ENCODE measurements around the gene TNFRSF1A. TPM values are rescaled to one million over a fixed set of nuclear protein-coding genes. Genes with fewer than 3 reads are reported as not detected.

TNFRSF1A gene
- total RNA-seq, 2 experiments from 2014 or later = 16.3 to 19.2 TPM

DNA sequence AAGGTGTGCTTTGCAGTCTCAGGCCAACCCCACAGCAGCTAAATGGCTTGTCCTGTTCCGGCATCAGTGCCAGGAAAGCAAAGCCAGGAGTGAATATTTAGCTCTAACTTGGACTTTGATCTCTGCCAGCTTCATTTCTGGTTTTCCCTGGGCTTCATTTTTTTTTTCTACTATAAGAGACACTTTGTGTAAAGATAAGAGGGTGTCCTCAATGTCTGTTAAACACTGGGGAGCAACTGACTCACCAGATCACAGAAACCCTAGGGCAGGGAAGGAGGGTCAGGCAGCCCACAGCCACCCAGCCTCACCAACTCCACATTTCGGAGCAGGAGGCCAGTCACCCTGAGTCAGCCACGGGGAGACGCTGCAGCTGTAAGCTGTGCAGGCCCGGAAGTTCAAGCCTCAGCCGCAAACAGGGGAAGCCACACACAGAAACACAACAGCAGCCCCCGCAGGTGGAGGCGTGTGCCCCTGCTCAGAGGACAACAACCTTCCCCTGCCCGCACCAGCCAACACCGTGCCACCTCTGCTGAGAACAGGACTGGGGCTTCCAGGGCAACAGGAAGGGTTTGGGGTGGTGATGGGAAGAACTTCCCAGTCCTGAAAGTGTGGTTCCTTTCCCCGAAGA, 6.3 kb downstream of the TNFRSF1A start:
- Mint-ChIP-seq H3K4me1 (ENCODE audit: low read depth) (peaks cover 8% of the 10 kb centered on the region), H3K36me3 (ENCODE audit: low read depth) (peaks cover 50% of the 10 kb centered on the region), H3K9me3 (no peaks in the 10 kb centered on the region), H3K4me3 (no peak overlapping the region), H3K27me3 (no peaks in the 10 kb centered on the region), H3K27ac (no peak overlapping the region)
- Histone ChIP-seq H3K4me1 (ENCODE audit: insufficient read depth, low read length) (peaks cover 86% of the 10 kb centered on the region), H3K27me3 (ENCODE audit: control insufficient read depth in 1 of 2, insufficient read depth in 2 of 2, low read length in 2 of 2) (no peaks in the 10 kb centered on the region), H3K4me3 (ENCODE audit: low read length) (peak overlapping the region; percentile 100), H3K27ac (ENCODE audit: low read depth in 1 of 2, low read length in 2 of 2) (peak overlapping the region; percentile 80 to 90), H3K36me3 (ENCODE audit: insufficient read depth, low read length) (peaks cover 45% of the 10 kb centered on the region), H3K9me3 (ENCODE audit: control insufficient read depth in 1 of 2, insufficient read depth in 1 of 2, low read length in 2 of 2) (no peaks in the 10 kb centered on the region)
- TF ChIP-seq, protein P1, sequence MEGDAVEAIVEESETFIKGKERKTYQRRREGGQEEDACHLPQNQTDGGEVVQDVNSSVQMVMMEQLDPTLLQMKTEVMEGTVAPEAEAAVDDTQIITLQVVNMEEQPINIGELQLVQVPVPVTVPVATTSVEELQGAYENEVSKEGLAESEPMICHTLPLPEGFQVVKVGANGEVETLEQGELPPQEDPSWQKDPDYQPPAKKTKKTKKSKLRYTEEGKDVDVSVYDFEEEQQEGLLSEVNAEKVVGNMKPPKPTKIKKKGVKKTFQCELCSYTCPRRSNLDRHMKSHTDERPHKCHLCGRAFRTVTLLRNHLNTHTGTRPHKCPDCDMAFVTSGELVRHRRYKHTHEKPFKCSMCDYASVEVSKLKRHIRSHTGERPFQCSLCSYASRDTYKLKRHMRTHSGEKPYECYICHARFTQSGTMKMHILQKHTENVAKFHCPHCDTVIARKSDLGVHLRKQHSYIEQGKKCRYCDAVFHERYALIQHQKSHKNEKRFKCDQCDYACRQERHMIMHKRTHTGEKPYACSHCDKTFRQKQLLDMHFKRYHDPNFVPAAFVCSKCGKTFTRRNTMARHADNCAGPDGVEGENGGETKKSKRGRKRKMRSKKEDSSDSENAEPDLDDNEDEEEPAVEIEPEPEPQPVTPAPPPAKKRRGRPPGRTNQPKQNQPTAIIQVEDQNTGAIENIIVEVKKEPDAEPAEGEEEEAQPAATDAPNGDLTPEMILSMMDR (IDR thresholded peaks at IDR 0.05) = peak; percentile 76
- ChIA-PET CTCF (interaction anchor here (0.5 to 4.2 kb wide), 16 partner anchors 10 to 202 kb away, joined by 3 to 30 read pairs (median 5); partner anchors contain the start of genes LTBR and VAMP1), POLR2A (interaction anchor here (0.6 to 6.3 kb wide), 24 partner anchors 8 to 388 kb away, joined by 3 to 58 read pairs (median 5); partner anchors contain the start of genes COPS7A, TAPBPL, VAMP1 and ZNF384)
- ATAC-seq (ENCODE audit: poor library complexity) (peak; percentile 77), DNase-seq (peak; percentile 68 to 92 (median 82))
- intact Hi-C loops (cut with DNase I, micrococcal nuclease) = loop anchor here (1.0 to 2.0 kb wide), 6 partner anchors 13 to 203 kb away; no protein-coding TSS in a partner anchor

DNA sequence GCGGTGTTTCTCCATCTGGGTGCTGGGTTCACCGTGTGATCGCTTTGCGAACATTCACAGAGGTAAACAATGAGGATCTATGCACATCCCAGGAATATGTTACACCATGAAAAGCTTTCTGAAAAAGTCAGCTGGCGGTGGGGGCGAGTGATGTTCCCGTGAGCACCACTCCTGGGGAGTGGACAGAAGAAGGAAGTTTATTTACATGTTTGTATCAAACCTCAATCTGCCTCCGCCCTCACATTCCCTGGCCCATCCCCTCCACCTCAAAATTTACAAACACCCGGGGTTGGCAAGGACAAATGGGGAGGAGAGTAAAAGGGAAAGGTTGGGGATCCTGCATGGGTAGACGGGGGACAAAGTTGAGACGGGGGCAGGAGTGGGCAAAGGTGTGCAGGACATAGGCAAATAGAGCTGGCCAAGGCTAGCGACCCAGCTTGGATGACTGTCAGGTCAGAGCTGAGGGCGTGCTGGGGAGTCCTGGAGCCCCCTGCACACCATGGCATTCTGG, 6.9 kb downstream of the TNFRSF1A start:
- DNase-seq = no peak
- Mint-ChIP-seq H3K9me3 (no peaks in the 10 kb centered on the region), H3K4me3 (no peak overlapping the region), H3K36me3 (ENCODE audit: low read depth) (peaks cover 56% of the 10 kb centered on the region), H3K4me1 (ENCODE audit: low read depth) (peaks cover 10% of the 10 kb centered on the region), H3K27me3 (no peaks in the 10 kb centered on the region), H3K27ac (no peak overlapping the region)
- ATAC-seq (ENCODE audit: poor library complexity) = no peak
- Histone ChIP-seq H3K4me3 (ENCODE audit: low read length) (peak overlapping the region; percentile 100), H3K9me3 (ENCODE audit: control insufficient read depth in 1 of 2, insufficient read depth in 1 of 2, low read length in 2 of 2) (no peaks in the 10 kb centered on the region), H3K27ac (ENCODE audit: low read depth in 1 of 2, low read length in 2 of 2) (peak overlapping the region; percentile 80 to 90), H3K4me1 (ENCODE audit: insufficient read depth, low read length) (peaks cover 85% of the 10 kb centered on the region), H3K27me3 (ENCODE audit: control insufficient read depth in 1 of 2, insufficient read depth in 2 of 2, low read length in 2 of 2) (no peaks in the 10 kb centered on the region), H3K36me3 (ENCODE audit: insufficient read depth, low read length) (peaks cover 51% of the 10 kb centered on the region)
- ChIA-PET POLR2A (interaction anchor here (0.6 to 6.3 kb wide), 20 partner anchors 9 to 389 kb away, joined by 3 to 58 read pairs (median 4); partner anchors contain the start of genes COPS7A, TAPBPL, VAMP1 and ZNF384), CTCF (interaction anchor here (0.6 to 4.2 kb wide), 12 partner anchors 9 to 136 kb away, joined by 3 to 30 read pairs (median 6); partner anchors contain the start of genes LTBR and VAMP1)
- intact Hi-C loops (cut with DNase I, micrococcal nuclease) = loop anchor here (1.0 to 2.0 kb wide), 5 partner anchors 32 to 204 kb away; no protein-coding TSS in a partner anchor
- TF ChIP-seq, protein P1 (IDR thresholded peaks at IDR 0.05) = no peak

DNA sequence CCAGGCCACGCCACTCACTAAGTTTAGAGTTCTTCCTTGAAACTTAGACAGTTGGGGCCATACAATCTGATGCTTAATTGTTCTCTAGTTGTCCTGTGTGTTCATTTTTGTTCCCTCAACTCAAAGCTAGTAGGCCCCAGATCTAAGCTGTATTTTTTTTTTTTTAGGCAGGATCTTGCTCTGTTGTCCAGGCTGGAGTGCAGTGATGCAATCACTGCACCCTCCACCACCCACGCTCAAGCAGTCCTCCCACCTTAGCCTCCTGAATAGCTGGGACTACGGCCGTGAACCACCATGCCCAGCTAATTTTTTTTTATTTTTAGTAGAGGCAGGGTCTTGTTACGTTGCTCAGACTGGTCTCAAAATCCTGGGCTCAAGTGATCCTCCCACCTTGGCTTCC, 7.5 kb downstream of the TNFRSF1A start:
- Mint-ChIP-seq H3K4me1 (ENCODE audit: low read depth) (peaks cover 10% of the 10 kb centered on the region), H3K4me3 (peak overlapping the region; percentile 84), H3K27me3 (no peaks in the 10 kb centered on the region), H3K36me3 (ENCODE audit: low read depth) (peaks cover 59% of the 10 kb centered on the region), H3K27ac (no peak overlapping the region), H3K9me3 (no peaks in the 10 kb centered on the region)
- ATAC-seq (ENCODE audit: poor library complexity) = no peak
- ChIA-PET CTCF (interaction anchor here (2.6 to 4.2 kb wide), 3 partner anchors 9 to 34 kb away, joined by 15 to 30 read pairs (median 24); no protein-coding TSS in a partner anchor), POLR2A (interaction anchor here (0.6 to 3.7 kb wide), 10 partner anchors 10 to 203 kb away, joined by 3 to 26 read pairs (median 6); partner anchors contain the start of gene VAMP1)
- H3K4me1 ChIP-seq (ENCODE audit: insufficient read depth, low read length) = peaks cover 79% of the 10 kb centered on the region
- H3K27me3 ChIP-seq (ENCODE audit: control insufficient read depth in 1 of 2, insufficient read depth in 2 of 2, low read length in 2 of 2) = no peaks in the 10 kb centered on the region
- DNase-seq = no peak
- intact Hi-C loops (cut with DNase I, micrococcal nuclease) = loop anchor here (2.0 kb wide), 3 partner anchors 88 to 204 kb away; no protein-coding TSS in a partner anchor
- H3K27ac ChIP-seq (ENCODE audit: low read depth in 1 of 2, low read length in 2 of 2) = peak overlapping the region in 1 of 2 donors; percentile 33
- H3K4me3 ChIP-seq (ENCODE audit: low read length) = no peak overlapping the region
- peaks cover 57% of the 10 kb centered on the region for H3K36me3 ChIP-seq (ENCODE audit: insufficient read depth, low read length)
- TF ChIP-seq, protein P1 (IDR thresholded peaks at IDR 0.05) = no peak
- no peaks in the 10 kb centered on the region for H3K9me3 ChIP-seq (ENCODE audit: control insufficient read depth in 1 of 2, insufficient read depth in 1 of 2, low read length in 2 of 2)
